ENCODE results near the gene PIP4K2B.
A peak's percentile ranks its signal among the peaks of the same experiment; 100 is the strongest.
"Not testable (repeated sequence)": the region's sequence is repeated elsewhere in the genome, so short reads cannot be mapped to it uniquely, and the experiment has no call there.

The PIP4K2B gene

DNA sequence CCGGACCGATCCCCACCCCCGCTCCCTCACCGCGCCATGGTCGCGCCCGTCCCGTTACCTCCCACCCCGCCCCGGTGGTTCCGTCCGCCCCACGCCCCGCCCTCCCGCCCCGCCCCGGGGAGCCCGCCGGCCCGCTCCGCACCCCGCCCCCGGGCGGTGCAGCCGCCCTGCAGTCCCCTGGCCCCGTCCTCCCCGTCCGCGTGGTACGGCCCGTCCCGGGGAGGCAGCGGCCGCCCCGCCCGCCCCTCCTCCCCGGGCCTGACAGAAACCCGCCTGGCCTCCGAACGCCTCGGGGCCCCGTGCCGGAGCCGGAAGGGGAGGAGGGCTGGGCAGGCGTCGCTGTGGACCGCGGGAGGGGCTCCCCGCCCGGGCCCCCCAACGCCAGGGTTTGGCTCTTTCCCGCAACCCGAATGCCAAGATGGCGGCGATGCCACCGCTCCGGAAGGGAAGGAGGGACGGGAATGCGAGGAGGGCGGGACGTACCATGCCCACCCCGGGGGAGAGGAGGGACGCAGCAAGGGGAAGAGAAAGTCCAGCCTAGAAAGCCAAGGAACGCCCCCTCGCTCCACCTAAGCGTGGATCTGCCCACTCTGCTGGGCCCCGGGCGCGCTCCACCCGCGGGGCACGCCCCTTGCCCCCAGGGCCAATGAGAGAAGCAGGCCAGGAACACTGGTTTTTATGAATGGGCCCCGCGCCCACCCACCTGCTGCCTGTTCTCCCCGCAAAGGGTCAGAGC lies at the start of gene PIP4K2B:
Gene PIP4K2B (minus strand): TSS at position 56 of the 736 bp plus-strand sequence. CDS start 132 bp downstream, outside the sequence.
- DNase-seq (ENCODE audit: low read depth, low spot score): peak; percentile 93

DNA sequence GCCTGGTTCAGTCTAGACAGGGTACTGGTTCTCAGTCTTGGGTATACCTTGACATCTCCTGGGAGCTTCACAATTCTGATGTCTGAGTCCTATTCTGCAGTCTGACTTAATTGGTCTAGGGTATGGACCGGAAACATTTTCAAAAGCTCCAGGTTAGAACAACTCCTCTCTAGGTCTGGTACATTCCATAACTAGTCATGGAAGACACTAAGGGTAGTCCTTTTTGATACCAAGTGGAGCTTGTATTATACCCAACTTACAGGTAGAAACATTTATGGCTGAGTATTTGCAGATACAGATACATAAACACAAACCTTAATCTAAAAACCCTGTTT lies 49.2 kb upstream of the PIP4K2B start:
- DNase-seq (ENCODE audit: low read depth, low spot score): no peak

DNA sequence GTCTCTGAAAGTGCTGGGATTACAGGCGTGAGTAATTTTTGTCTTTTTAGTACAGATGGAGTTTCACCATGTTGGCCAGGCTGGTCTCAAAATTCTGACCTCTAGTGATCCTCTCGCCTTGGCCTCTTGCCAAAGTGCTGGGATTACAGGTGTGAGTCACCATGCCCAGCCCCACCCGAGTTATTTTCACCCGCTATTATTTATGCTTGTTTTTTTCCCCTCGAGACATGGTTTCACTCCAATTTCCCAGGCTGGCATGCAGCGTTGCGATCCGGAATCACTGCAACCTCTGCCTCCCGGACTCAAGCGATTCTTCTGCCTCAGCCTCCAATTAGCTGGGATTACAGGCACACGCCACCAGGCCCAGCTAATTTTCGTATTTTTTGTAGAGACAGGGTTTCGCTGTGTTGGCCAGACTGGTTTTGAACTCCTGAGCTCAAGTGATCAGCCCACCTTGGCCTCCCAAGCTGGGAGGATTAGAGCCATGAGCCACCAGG lies 45.0 kb upstream of the PIP4K2B start:
- no peak for DNase-seq (ENCODE audit: low read depth, low spot score)

DNA sequence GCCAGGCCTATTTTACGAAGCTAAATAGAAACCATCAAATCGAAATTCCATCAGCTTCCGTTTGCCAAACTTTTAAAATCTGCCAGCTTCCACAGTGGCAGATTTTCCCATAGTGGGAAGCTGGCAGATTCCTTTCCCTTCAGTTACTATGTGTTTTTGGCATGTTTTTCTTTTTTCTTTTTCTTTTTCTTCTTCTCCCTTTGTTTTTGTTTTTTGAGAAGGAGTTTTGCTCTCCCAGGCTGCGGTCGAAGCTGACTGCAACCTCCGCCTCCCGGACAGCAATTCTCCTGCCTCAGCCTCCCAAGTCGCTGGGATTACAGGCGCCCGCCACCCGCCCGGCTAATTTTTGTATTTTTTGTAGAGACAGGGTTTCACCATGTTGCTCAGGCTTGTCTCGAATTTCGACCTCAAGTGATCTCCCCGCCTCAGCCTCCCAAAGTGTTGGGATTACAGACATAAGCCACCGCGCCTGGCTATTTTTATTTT lies 26.4 kb upstream of the PIP4K2B start:
- no peak for DNase-seq (ENCODE audit: low read depth, low spot score)

DNA sequence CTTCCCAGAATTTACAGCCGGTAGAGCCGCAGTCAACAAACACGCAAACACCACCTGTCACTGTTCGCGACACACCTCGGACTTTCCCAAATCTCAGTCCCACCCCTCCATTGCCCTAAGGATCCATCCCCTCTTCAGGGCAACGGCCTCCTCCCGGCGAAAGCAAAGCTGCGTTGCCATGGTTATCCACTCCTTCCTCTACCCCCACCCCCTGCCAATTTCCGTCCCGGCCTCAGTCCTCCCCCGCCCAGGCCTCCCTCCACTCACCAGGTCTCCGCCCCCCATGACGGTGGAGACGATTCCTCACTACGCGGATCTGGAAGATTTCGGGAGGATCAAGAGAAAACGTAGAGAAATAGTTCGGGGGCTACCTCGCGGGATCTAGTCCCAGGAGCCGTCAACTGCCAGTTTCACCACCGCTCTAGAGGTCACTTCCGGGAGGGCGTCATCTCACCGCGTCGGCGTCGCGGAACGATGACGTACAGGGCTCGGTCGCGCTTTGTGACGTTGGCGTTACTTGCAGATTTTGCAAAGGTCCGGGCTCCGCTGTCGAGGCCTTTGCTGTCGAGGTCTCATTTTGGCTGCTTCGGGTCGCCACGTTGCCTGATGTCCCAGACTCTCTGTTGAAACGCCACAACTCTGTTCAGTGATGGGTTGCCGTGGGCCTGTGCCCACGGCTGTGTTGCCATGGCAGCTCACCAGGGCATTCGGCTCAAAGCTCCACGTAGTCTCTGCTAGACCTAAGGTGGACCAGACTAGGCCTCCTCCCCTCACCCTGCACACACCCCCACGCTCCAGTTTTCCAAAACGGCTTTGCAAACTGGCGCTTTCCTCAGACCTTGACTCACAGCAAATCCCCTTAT lies 25.8 kb upstream of the PIP4K2B start, which contains the start of gene CWC25:
Gene CWC25 (minus strand): TSS at position 423 of the 863 bp plus-strand sequence. CDS start 138 bp downstream, at position 285.
- DNase-seq (ENCODE audit: low read depth, low spot score): peak; percentile 64

DNA sequence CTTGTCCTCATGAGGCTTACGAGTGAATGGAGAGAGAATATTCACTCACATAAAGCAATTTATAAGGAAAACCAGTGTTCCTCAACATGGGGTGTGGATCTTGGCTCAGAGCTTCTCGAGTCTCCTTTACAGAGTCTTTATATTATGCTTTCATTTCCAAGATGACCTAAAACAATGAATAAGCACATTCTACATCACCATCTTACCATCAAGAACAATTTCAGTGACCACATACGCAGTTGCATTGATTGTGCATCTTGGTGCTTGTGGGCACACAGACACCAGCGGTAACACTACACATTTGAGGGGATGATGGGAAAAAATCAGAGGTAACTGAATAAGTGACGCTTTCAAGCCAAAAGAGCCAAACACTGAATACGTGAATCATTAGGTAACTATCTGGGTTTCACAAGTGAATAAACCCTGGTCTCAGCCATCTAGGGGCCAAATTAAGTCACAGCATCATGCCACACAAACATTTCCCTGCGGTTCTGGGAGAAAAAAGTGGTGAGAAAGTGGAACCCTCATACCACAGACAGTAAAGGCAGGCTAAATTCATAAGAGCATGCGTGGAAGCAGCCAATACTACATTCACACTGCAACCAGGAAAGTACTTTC lies 16.3 kb upstream of the PIP4K2B start:
- DNase-seq (ENCODE audit: low read depth, low spot score): no peak

DNA sequence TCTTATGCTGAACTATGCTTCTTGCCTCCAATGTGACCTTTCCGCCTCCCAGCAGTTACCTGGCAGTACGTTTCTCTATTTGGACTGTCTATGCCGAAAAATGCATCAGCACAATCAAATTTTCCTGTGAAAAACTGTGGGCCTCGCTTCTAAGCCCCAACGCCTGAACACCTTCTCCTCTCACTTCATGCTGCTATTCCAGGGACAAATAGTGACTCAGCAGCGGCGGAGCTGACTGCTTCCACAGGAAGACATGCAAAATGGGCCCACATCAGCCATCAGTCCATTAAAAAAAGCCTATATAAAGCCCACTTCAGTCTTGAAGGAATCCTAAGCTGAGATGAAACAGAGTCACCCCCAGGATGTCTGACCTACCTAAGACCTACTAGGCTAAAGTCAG lies 10.5 kb upstream of the PIP4K2B start:
- no peak for DNase-seq (ENCODE audit: low read depth, low spot score)

DNA sequence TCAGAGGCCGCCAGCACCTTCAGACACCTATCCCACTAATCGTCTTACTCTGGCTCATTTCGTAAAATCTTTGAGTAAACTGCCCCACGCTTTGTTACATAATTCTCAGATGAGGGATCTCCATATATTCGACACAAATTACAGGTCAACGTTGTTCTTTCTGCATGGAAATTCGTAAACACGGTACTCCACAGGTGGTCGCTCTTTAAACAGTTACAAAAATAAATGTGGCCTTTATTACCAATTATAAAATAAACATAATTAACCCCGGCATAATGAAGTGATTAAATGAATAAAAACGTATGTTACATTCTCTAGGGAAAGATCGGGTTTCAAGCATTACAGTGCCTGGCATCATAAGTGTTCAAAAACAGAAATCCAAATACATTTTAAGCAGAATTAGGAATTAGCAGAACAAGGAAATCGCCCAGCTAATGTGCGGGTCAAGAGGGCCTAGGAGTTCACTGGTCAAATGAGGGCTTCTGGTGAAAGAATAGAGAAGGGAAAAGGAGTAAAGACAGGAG lies 943 bp upstream of the PIP4K2B start:
- DNase-seq (ENCODE audit: low read depth, low spot score): no peak

DNA sequence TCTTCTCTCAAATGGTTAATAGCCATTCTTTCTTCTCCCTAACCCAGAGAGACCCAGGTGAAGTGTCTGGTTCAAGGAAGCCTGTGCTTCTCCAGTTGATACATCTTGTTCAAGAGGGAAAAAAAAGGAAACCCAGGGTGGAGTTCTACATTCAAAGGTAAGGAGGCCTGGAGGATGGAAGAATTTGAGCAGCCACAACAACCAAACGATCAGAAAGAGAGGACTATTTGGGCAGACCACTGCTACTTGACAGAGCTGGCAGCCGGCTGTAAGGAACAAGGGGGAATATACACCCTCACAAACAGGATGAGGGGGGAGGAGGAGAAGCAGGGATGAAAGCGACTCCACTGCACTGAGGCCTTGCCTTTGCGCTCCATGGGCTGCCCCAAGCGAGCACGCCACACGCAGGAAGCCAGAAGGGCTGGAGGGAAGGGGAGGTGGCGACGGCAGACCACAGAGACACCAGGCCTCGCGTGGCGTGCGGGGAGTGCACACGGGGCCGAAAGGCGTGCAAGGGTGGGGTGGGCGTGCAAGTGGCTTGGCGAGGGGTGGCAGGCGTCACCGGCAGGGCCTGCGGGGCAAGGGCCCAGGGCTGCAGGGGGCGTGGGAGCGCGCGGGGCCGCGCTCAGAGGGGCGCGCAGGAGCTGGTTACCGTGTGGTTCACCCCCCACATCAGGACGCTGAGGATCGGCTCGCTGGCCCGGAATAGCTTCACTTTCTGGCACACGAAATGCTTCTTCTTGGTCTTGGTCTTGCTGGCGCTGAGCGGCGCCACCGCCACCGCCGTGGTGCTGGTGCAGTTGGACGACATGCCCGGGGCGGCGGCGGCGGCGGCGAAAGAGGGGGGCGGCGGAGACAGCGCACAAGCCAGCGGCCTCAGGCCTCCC lies 499 bp downstream of the PIP4K2B start:
- no peak for DNase-seq (ENCODE audit: low read depth, low spot score)

DNA sequence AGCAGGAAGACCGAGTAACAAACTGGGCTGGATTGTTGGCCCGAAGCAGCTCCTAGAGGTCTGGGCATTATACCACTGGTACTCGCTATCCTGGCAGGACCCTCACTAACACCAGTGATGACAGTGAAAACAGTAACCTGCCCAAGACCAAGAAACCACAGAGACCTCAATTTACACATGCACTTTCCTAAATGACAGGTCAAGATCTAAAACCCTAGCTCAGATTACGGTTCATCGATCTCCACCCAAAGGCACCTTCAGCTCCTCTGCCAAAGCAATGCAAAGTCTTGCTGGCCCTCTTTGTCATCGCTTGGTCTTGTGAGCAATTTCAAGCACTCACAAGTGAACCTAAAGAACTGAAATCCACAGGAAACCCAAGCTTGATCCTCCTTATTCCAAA lies 1.5 kb downstream of the PIP4K2B start:
- no peak for DNase-seq (ENCODE audit: low read depth, low spot score)

DNA sequence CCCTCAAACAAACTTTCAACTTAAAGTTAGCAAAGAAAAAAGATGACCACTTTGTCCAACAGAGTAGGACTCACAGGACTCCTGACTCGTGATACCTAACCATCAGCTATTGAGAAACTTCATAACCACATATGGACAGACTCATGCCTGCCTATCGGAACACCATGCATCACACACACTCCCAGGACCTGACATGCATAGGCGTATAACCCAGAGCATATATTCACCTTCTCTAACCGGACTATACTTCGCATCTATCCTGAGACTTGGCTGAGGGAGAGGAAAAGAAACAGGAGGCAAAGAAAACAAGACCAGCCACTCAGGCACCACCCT lies 2.2 kb downstream of the PIP4K2B start:
- DNase-seq (ENCODE audit: low read depth, low spot score): no peak

DNA sequence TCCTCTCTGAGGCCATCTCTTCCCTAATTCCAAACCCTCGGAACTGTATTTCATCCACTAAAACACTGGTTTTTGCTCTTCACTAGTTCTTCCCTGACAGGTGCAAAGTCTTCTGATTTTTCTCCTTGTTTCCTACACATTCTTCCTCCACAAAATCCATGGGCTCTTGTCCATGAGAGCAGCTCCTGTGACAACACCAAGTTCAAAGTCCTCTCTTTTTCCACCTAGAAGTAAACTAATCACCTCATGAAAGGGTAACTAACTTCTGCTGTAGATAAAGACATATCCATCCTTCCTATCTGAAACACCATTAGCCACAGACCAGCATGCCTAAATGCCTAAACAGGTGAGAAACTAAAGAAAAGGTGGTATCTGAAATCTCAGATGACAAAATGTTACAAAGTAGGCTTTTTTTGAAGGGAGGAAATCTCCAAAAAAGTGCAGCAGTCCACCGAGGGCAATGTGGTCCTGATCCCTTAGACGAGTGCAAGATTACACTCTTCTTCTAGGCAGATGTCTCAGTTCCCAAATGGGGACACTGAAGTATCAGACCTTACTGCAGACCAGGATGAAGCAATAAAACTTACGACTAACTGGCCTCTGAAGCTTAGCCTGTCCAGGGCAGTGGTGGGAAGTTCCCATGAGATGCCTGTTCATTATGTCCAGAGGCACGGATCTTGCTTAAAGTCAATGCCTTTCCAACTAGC lies 2.8 kb downstream of the PIP4K2B start:
- DNase-seq (ENCODE audit: low read depth, low spot score): no peak

DNA sequence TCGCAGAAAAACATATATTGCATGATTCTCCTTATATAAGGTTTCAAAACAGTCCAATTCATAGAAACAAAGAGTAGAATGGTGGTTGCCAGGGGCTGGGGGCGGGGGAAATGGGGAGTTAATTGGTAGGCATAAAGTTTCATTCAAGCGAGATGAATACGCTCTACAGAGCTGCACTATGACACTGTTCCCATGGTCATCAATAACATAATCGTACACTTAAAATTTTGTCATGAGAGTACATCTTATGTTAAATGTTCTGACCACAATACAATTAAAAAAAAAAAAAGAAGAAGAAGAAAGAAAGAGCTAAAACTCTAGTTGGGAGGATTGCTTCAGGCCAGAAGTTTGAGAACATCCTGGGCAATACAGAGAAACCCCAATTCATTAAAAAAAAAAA lies 5.1 kb downstream of the PIP4K2B start:
- no peak for DNase-seq (ENCODE audit: low read depth, low spot score)

DNA sequence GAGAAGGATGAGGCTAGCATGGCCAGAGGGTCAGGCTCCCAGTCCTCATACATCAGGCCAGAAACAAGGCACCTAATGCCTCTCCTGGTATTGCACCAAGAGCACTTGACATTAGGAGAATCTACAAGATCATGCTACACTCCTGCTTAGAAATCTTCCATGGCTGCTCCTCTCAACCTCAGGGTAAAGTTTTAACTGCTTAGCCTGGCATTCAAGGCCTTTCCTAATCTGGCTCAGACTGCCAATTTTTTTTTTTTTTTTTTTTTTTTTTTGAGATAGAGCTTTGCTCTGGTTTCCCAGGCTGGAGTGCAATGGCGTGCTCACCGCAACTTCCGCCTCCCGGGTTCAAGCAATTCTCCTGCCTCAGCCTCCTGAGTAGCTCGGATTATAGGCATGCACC lies 8.2 kb downstream of the PIP4K2B start:
- DNase-seq (ENCODE audit: low read depth, low spot score): no peak

DNA sequence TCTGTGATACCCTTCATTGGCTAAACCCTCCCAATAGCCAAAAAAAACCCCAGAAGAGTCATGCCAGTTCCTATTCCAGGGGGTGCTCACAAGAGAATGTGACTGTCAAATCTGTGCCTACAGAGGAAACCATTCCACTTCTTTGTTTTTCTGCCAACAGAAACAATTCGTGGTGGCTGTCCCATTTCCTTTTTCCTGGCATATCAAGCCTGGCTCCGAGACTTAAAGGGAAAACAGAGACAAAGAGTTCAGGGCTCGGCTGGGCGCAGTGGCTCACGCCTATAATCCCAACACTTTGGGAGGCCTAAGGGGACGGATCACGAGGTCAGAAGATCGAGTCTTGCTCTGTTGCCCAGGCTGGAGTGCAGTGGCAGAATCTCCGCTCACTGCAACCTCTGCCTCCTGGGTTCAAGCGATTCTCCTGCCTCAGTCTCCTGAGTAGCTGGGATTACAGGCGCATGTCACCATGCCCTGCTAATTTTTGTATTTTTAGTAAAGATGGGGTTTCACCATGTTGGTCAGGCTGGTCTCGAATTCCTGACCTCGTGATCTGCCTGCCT lies 9.1 kb downstream of the PIP4K2B start:
- DNase-seq (ENCODE audit: low read depth, low spot score): not testable (repeated sequence)

DNA sequence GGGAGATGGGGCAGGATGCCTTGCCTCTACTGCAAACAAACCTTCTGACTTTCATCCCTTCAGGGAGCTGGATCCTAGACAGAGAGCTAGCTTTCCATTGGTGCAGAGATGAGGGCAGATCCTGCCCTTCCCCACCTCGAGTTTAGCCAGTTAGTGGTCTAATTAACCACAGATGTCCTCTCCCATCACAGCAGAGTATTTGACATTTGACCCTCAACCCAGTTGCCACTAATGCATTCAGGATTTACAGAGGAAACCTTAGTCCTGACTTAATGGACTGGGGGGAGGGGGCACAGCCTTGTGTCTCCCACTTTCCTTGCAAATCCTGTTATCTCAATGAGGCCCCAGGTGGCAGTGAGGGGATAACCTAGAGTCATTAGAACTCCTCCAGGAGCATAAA lies 10.2 kb downstream of the PIP4K2B start:
- no peak for DNase-seq (ENCODE audit: low read depth, low spot score)

DNA sequence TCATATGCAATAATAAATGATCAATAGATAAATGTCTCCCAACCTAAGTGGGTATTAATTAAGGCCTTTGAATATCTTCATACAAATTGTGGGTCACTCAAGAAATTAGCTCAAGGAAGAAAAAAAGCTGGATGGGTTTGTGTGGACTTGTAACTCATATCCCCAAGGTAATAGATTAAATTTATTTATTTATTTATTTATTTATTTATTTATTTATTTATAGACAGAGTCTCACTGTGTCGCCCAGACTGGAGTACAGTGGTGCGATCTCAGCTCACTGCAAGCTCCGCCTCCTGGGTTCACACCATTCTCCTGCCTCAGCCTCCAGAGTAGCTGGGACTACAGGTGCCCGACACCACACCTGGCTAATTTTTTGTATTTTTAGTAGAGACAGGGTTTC lies 11.4 kb downstream of the PIP4K2B start:
- not testable (repeated sequence) for DNase-seq (ENCODE audit: low read depth, low spot score)

DNA sequence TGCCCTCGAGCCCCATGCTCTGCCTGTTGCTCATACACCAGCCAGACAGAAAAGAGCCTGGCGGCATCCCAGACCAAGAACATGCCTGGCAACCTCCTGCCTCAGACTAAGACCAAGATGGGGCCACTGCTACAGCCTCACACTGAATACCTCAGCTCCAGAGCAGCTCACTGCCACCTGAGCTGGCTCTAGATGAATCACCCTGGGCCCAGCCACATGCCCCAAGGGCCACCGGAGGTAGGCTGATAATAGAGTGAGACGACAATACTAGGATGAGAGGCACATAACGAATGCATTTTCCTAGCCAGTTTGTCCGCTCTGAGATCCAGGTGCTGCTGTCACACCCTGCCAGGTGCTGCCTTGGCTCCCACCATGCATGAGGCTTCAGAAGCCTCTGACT lies 13.0 kb downstream of the PIP4K2B start:
- no peak for DNase-seq (ENCODE audit: low read depth, low spot score)

DNA sequence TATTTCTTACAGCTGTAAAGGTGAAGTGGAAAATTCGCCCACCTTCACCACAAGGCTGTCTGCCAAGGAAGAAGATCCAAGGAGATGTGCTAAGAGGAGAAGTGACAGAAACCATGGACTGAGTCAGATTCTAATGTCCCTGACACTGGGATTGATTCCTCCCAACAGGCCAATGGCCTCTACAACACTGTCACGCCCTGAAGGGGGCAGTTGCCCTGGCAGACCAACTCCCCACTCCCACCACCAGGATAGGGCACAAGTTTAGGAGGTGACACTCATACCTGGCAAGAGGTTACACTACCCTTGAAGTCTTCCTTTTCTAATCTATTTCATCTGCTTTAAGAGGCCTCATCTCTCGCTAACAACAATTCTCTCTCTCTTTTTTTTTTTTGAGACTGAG lies 16.1 kb downstream of the PIP4K2B start:
- DNase-seq (ENCODE audit: low read depth, low spot score): no peak
